Right cardiac atrium (tissue), 5 donors: Measurements from ENCODE around the gene NUP210. TPM values are rescaled to one million over a fixed set of nuclear protein-coding genes. Genes with fewer than 3 reads are reported as not detected.
"Not testable (repeated sequence)": the region's sequence is repeated elsewhere in the genome, so short reads cannot be mapped to it uniquely, and the experiment has no call there.

Experiments used
- ATAC-seq, 2 donors: fragments of 200-7000 bp; cut with Tn5 transposase; one replicate each; pipeline versions ENCODE4 v1.8.0 to v1.9.1; 2020; ENCODE audit warnings: moderate library complexity in 2 of 2, mild to moderate bottlenecking in 1 of 2
- DNase-seq, 3 donors: peaks; one replicate each; pipeline ENCODE4 v3.0.0-alpha.2; 2020
- H3K27ac ChIP-seq: one replicate; pipeline ENCODE4 v1.5.1; 2013; ENCODE audit warnings: mild to moderate bottlenecking, low read length, control low read depth, moderate library complexity
- H3K27me3 ChIP-seq: one replicate; pipeline ENCODE4 v1.6.1; 2013; ENCODE audit not compliant: control insufficient read depth, insufficient read depth
- H3K4me1 ChIP-seq: one replicate; pipeline ENCODE4 v1.6.1; 2013; ENCODE audit warnings: low read length; ENCODE audit not compliant: control insufficient read depth, insufficient read depth
- H3K4me3 ChIP-seq: one replicate; pipeline ENCODE4 v1.5.1; 2013; ENCODE audit warnings: low read length, control low read depth
- H3K9me3 ChIP-seq: one replicate; pipeline ENCODE4 v1.6.1; 2013; ENCODE audit warnings: low read length; ENCODE audit not compliant: control insufficient read depth
- WGBS: extraction: QIAGEN DNeasy Blood & Tissue Kit; methylation state at CpG from one replicate; pipeline ENCODE4 v1.1.7; 2013; 5-methylcytosine and 5-hydroxymethylcytosine counted together
- intact Hi-C, 4 donors: fragments of 100-400 bp; cut with DNase I; formaldehyde crosslinking; loops; one replicate each; pipeline versions ENCODE4 v1.11.0 to v1.14.0; 2022 to 2023
- polyA plus RNA-seq: library from polyadenylated mRNA; stranded (reverse); fragments of 200-250 nt; gene quantifications from one replicate; pipeline ENCODE4 v1.2.3, GENCODE V29; 2013
- total RNA-seq, 4 donors: library from RNA; stranded (reverse); fragmentation: NEBNext Ultra II Directional; extraction: Animal tissue kit (Norgen Biotek cat#: 25700); gene quantifications; one replicate each; pipeline ENCODE4 v1.2.1, GENCODE V29; 2021
- donor health status: healthy with polysubstance abuse.
- donor health status: DM: no; HTN: yes; CAD: no.
- donor health status: DM: no; HTN: no; CAD: no.
- donor health status: DM: no; HTN: yes; CAD: no; lungs with severe emphysema.
- donor health status: DM: yes; HTN: yes; CAD: no.

NUP210 gene
- total and polyA plus RNA-seq, 5 donors, result 2.0 to 5.9 (median 3.3) TPM

- WGBS, result 72% methylated on average over 4 of the region's 4 CpGs
- Histone ChIP-seq H3K27ac (no peak overlapping the region), H3K9me3 (no peaks in the 10 kb centered on the region), H3K4me3 (no peak overlapping the region), H3K4me1 (no peaks in the 10 kb centered on the region), H3K27me3 (no peaks in the 10 kb centered on the region)
- intact Hi-C loops, result loop anchor here in 3 of 4 donors (2.0 to 10.0 kb wide), 3 partner anchors 363 to 365 kb away; no protein-coding TSS in a partner anchor
- DNase-seq, result no peak
- ATAC-seq, result no peak
Observed at GRCh38 chr3:13457593-13457992, 37.5 kb upstream of the NUP210 start.

GRCh38 chr3:13455644-13456043 lies 35.5 kb upstream of the NUP210 start:
- Histone ChIP-seq H3K9me3 (no peaks in the 10 kb centered on the region), H3K4me3 (no peak overlapping the region), H3K4me1 (no peaks in the 10 kb centered on the region), H3K27me3 (no peaks in the 10 kb centered on the region), H3K27ac (no peak overlapping the region)
- DNase-seq (no peak), ATAC-seq (no peak)
- intact Hi-C loops, result loop anchor here in 3 of 4 donors (2.0 to 10.0 kb wide), 3 partner anchors 361 to 363 kb away; no protein-coding TSS in a partner anchor
- WGBS, result 81% methylated on average over 6 of the region's 6 CpGs

- Histone ChIP-seq H3K4me3 (peak overlapping the region; percentile 33), H3K9me3 (no peaks in the 10 kb centered on the region), H3K4me1 (no peaks in the 10 kb centered on the region), H3K27ac (peak overlapping the region; percentile 91), H3K27me3 (no peaks in the 10 kb centered on the region)
- intact Hi-C loops, result loop anchor here in 2 of 4 donors (5.0 to 10.0 kb wide), 2 partner anchors 358 to 360 kb away; no protein-coding TSS in a partner anchor
- DNase-seq (peak in 1 of 3 donors; percentile 51), ATAC-seq (peak; percentile 40 to 48)
- 16% methylated on average over 12 of the region's 12 CpGs for WGBS
Observed at GRCh38 chr3:13452490-13453335, 32.6 kb upstream of the NUP210 start.

GRCh38 chr3:13451301-13451673 lies 31.2 kb upstream of the NUP210 start:
- H3K27me3 ChIP-seq, result no peaks in the 10 kb centered on the region
- ATAC-seq (peak; percentile 10 to 45), DNase-seq (peak in 2 of 3 donors; percentile 24 to 56)
- H3K27ac ChIP-seq, result peak overlapping the region; percentile 26
- no peaks in the 10 kb centered on the region for H3K9me3 ChIP-seq
- H3K4me1 ChIP-seq, result no peaks in the 10 kb centered on the region
- peak overlapping the region; percentile 93 for H3K4me3 ChIP-seq
- intact Hi-C loops, result loop anchor here in 2 of 4 donors (5.0 to 10.0 kb wide), 2 partner anchors 356 to 359 kb away; no protein-coding TSS in a partner anchor
- 3% methylated on average over 7 of the region's 7 CpGs for WGBS

- H3K4me3 ChIP-seq, H3K27ac ChIP-seq, intact Hi-C loops, DNase-seq, H3K27me3 ChIP-seq, H3K4me1 ChIP-seq, ATAC-seq, H3K9me3 ChIP-seq: not testable (repeated sequence)
- 85% methylated on average over 2 of the region's 2 CpGs for WGBS
Observed at GRCh38 chr3:13442882-13443281, 22.8 kb upstream of the NUP210 start.

- H3K4me1 ChIP-seq, result no peaks in the 10 kb centered on the region
- no peak overlapping the region for H3K27ac ChIP-seq
- ATAC-seq (no peak), DNase-seq (no peak)
- no peaks in the 10 kb centered on the region for H3K9me3 ChIP-seq
- intact Hi-C loops, result no loop called here
- no peaks in the 10 kb centered on the region for H3K27me3 ChIP-seq
- 78% methylated on average over 4 of the region's 4 CpGs for WGBS
- H3K4me3 ChIP-seq, result no peak overlapping the region
Observed at GRCh38 chr3:13440204-13440817, 20.2 kb upstream of the NUP210 start.

GRCh38 chr3:13436213-13436612 lies 16.1 kb upstream of the NUP210 start:
- intact Hi-C loops, H3K4me1 ChIP-seq, H3K27ac ChIP-seq, H3K4me3 ChIP-seq, H3K27me3 ChIP-seq, H3K9me3 ChIP-seq, ATAC-seq, DNase-seq: not testable (repeated sequence)
- WGBS, result 83% methylated on average over 4 of the region's 4 CpGs

- Histone ChIP-seq H3K27me3 (no peaks in the 10 kb centered on the region), H3K9me3 (no peaks in the 10 kb centered on the region), H3K27ac (no peak overlapping the region), H3K4me3 (no peak overlapping the region), H3K4me1 (no peaks in the 10 kb centered on the region)
- ATAC-seq (no peak), DNase-seq (no peak)
- intact Hi-C loops, result no loop called here
- WGBS, result 70% methylated on average over 5 of the region's 5 CpGs
Observed at GRCh38 chr3:13433912-13434311, 13.8 kb upstream of the NUP210 start.

GRCh38 chr3:13432093-13432492 lies 12.0 kb upstream of the NUP210 start:
- 86% methylated on average over 1 of the region's 1 CpG for WGBS
- Histone ChIP-seq H3K9me3 (no peaks in the 10 kb centered on the region), H3K4me3 (no peak overlapping the region), H3K27ac (no peak overlapping the region), H3K27me3 (no peaks in the 10 kb centered on the region), H3K4me1 (no peaks in the 10 kb centered on the region)
- intact Hi-C loops, result no loop called here
- ATAC-seq (no peak), DNase-seq (no peak)

- H3K4me1 ChIP-seq, H3K27ac ChIP-seq, H3K9me3 ChIP-seq, DNase-seq, H3K4me3 ChIP-seq, ATAC-seq, intact Hi-C loops, H3K27me3 ChIP-seq: not testable (repeated sequence)
- 64% methylated on average over 2 of the region's 2 CpGs for whole genome bisulfite sequencing
Observed at GRCh38 chr3:13430411-13430875, 10.3 kb upstream of the NUP210 start.

- ATAC-seq (no peak), DNase-seq (no peak)
- no peaks in the 10 kb centered on the region for H3K9me3 ChIP-seq
- 73% methylated on average over 8 of the region's 8 CpGs for WGBS
- H3K27me3 ChIP-seq, result no peaks in the 10 kb centered on the region
- intact Hi-C loops, result no loop called here
- H3K4me3 ChIP-seq, result no peak overlapping the region
- H3K27ac ChIP-seq, result no peak overlapping the region
- H3K4me1 ChIP-seq, result no peaks in the 10 kb centered on the region
Observed at GRCh38 chr3:13429631-13430291, 9.6 kb upstream of the NUP210 start.
